LNCAP (cell line): ENCODE data around the gene ASB14.

ENCODE experiments used
- TF ChIP-seq, protein P1 (sequence below): fragments of 450-650 bp; IDR thresholded peaks from 2 replicates; pipeline ENCODE4 v1.5.1; 2017; ENCODE audit warnings: mild to moderate bottlenecking

The ASB14 gene

DNA sequence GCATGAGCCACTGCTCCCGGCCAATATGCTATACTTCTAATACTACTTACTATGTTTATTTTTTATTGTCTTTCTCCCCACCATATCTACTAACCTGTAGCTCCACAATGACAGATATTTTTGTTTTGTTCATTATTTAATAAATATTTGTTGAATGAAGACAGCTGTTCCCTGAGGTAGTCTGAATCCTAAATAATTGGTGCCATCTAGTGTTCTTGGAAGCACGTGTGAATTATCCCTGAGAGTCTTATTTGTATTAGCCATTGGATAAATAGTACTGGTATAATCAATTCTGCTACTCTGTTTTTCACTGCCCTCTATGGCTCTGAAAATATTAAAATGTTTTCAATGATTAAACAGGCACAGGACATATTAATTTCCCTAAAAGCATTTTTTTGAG, 70.6 kb downstream of the ASB14 start:
- TF ChIP-seq, protein P1, sequence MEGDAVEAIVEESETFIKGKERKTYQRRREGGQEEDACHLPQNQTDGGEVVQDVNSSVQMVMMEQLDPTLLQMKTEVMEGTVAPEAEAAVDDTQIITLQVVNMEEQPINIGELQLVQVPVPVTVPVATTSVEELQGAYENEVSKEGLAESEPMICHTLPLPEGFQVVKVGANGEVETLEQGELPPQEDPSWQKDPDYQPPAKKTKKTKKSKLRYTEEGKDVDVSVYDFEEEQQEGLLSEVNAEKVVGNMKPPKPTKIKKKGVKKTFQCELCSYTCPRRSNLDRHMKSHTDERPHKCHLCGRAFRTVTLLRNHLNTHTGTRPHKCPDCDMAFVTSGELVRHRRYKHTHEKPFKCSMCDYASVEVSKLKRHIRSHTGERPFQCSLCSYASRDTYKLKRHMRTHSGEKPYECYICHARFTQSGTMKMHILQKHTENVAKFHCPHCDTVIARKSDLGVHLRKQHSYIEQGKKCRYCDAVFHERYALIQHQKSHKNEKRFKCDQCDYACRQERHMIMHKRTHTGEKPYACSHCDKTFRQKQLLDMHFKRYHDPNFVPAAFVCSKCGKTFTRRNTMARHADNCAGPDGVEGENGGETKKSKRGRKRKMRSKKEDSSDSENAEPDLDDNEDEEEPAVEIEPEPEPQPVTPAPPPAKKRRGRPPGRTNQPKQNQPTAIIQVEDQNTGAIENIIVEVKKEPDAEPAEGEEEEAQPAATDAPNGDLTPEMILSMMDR = peak; percentile 78
